HG03521 (cell line): ENCODE measurements around the gene DLX6.
"Not testable (repeated sequence)": the region's sequence is repeated elsewhere in the genome, so short reads cannot be mapped to it uniquely, and the experiment has no call there.

ENCODE experiments used
- ATAC-seq: cut with Tn5 transposase; IDR thresholded peaks from one replicate; pipeline ENCODE4 v1.9.1; 2021; ENCODE audit warnings: mild to moderate bottlenecking, moderate library complexity; ENCODE audit not compliant: unreplicated experiment

DLX6 gene

GRCh38 chr7:97021747-97022490 lies 16.6 kb downstream of the DLX6 start:
- no peak for ATAC-seq

- ATAC-seq: no peak
These were observed 17.3 kb downstream of the DLX6 start for GRCh38 chr7:97022491-97023306.

- no peak for ATAC-seq
These were observed 19.1 kb downstream of the DLX6 start, which contains the start of gene DLX5 for GRCh38 chr7:97024209-97025129. DLX5 (minus strand) TSS chr7:97024831; CDS start chr7:97024623, 208 bp downstream.

- ATAC-seq: no peak
These were observed 19.8 kb downstream of the DLX6 start for GRCh38 chr7:97025130-97025499.

- ATAC-seq: no peak
These were observed 20.8 kb downstream of the DLX6 start for GRCh38 chr7:97025983-97026714.

- ATAC-seq: no peak
These were observed 21.5 kb downstream of the DLX6 start for GRCh38 chr7:97026715-97027426.

- peak; percentile 89 for ATAC-seq
These were observed 22.3 kb downstream of the DLX6 start for GRCh38 chr7:97027427-97028234.

GRCh38 chr7:97034213-97034852 lies 29.0 kb downstream of the DLX6 start:
- ATAC-seq: not testable (repeated sequence)

- no peak for ATAC-seq
These were observed 34.2 kb downstream of the DLX6 start for GRCh38 chr7:97039374-97040065.

GRCh38 chr7:97043281-97043680 lies 37.9 kb downstream of the DLX6 start:
- ATAC-seq: no peak
